ENCODE results near the gene CARMIL3.

The CARMIL3 gene

DNA sequence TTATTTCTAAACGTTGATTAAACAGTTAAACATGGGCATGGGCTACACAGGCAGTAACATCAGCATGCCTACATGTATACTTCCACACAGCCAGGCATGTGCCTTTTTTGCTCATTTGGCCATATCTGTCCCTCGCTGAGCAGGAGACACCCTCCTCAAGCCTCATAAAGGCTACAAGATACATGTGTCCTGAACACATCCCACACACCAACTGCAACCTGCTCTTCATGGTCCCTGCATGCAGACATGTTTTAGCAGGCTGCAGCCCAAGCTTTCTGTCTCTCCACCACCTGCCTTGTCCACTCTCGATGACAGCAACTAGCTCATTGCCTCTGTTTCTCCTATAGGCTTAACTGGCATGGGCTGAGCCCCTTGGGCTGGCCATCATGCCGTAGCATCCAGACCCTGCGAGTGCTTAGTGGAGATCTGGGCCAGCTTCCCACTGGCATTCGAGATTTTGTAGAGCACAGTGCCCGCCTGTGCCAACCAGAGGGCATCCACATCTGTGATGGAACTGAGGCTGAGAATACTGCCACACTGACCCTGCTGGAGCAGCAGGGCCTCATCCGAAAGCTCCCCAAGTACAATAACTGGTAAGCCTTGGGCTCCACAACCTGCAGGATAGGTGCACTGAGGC is 44.9 kb downstream of the CARMIL3 start:
- no peaks in the 10 kb centered on the region for H3F3A ChIP-seq (ENCODE audit: insufficient read depth, low read length)
- no peaks in the 10 kb centered on the region for H3K4me1 ChIP-seq (ENCODE audit: low read length)
- H3K27ac ChIP-seq (ENCODE audit: low read length) = no peak overlapping the region
- no peaks in the 10 kb centered on the region for H3K9me2 ChIP-seq (replicated peaks; ENCODE audit: insufficient read depth, low read length)
- no peak overlapping the region for H3K4me3 ChIP-seq (ENCODE audit: low read length)
- H3K9me3 ChIP-seq (replicated peaks; ENCODE audit: insufficient read depth, low read length) = no peaks in the 10 kb centered on the region
- no peaks in the 10 kb centered on the region for H4K20me1 ChIP-seq (ENCODE audit: insufficient read depth, low read length)
- no peaks in the 10 kb centered on the region for H3K27me3 ChIP-seq (replicated peaks; ENCODE audit: insufficient read depth, low read length)
- DNase-seq = no peak
- no peak overlapping the region for H3K4me2 ChIP-seq (ENCODE audit: low read depth, low read length)
- H2AFZ ChIP-seq (ENCODE audit: low read length) = no peak overlapping the region
- no peak for TF ChIP-seq EZH2 (optimal IDR thresholded peaks at IDR 0.05; ENCODE audit: low read depth, low read length)
- no peak for TF ChIP-seq EZH2phosphoT487 (IDR thresholded peaks at IDR 0.05; ENCODE audit: low read length)
- no peak for TF ChIP-seq CTCF (IDR thresholded peaks at IDR 0.05; ENCODE audit: low read length)
- H3K9ac ChIP-seq (ENCODE audit: low read length) = no peak overlapping the region
- H3K36me3 ChIP-seq (replicated peaks; ENCODE audit: insufficient read depth, low read length) = no peaks in the 10 kb centered on the region
- H3K79me2 ChIP-seq (ENCODE audit: low read length) = peaks cover 5% of the 10 kb centered on the region; the same call in 1 of the 2 replicates

DNA sequence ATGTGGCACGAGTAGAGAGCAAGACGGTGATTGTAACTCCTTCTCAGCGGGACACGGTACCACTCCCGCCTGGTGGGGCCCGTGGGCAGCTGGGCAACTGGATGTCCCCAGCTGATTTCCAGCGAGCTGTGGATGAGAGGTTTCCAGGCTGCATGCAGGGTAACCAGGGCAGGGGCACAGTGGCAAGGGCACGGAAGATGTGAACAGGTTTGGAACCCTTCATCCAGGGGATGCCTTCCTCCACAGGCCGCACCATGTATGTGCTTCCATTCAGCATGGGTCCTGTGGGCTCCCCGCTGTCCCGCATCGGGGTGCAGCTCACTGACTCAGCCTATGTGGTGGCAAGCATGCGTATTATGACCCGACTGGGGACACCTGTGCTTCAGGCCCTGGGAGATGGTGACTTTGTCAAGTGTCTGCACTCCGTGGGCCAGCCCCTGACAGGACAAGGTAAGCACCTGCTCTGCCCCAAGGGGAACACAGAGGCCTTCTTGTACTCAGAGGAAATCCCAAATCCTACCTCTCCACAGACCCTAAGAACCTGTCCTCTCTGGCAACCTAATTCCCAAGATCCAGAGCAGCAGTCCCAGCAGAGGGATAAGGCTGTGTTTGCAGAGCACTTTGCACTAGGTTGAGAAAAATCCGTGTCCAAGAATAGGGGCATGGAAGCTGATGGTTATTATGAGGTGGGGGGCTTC is 46.6 kb downstream of the CARMIL3 start:
- Histone ChIP-seq H3K9me3 (replicated peaks; ENCODE audit: insufficient read depth, low read length) (no peaks in the 10 kb centered on the region), H3K79me2 (ENCODE audit: low read length) (peaks cover 5% of the 10 kb centered on the region; the same call in 1 of the 2 replicates), H3K9ac (ENCODE audit: low read length) (no peak overlapping the region), H3F3A (ENCODE audit: insufficient read depth, low read length) (no peaks in the 10 kb centered on the region), H3K4me1 (ENCODE audit: low read length) (no peaks in the 10 kb centered on the region), H4K20me1 (ENCODE audit: insufficient read depth, low read length) (no peaks in the 10 kb centered on the region), H3K36me3 (replicated peaks; ENCODE audit: insufficient read depth, low read length) (no peaks in the 10 kb centered on the region), H3K9me2 (replicated peaks; ENCODE audit: insufficient read depth, low read length) (no peaks in the 10 kb centered on the region), H3K27me3 (replicated peaks; ENCODE audit: insufficient read depth, low read length) (no peaks in the 10 kb centered on the region), H2AFZ (ENCODE audit: low read length) (no peak overlapping the region), H3K4me3 (ENCODE audit: low read length) (no peak overlapping the region), H3K27ac (ENCODE audit: low read length) (no peak overlapping the region), H3K4me2 (ENCODE audit: low read depth, low read length) (no peak overlapping the region)
- DNase-seq = no peak
- TF ChIP-seq CTCF (IDR thresholded peaks at IDR 0.05; ENCODE audit: low read length) (no peak), EZH2phosphoT487 (IDR thresholded peaks at IDR 0.05; ENCODE audit: low read length) (no peak), EZH2 (optimal IDR thresholded peaks at IDR 0.05; ENCODE audit: low read depth, low read length) (no peak)

GRCh38 chr14:24098927-24099813 is 47.4 kb downstream of the CARMIL3 start:
- Histone ChIP-seq H3K4me1 (ENCODE audit: low read length) (no peaks in the 10 kb centered on the region), H3K4me2 (ENCODE audit: low read depth, low read length) (no peak overlapping the region), H3K27ac (ENCODE audit: low read length) (no peak overlapping the region), H3F3A (ENCODE audit: insufficient read depth, low read length) (no peaks in the 10 kb centered on the region), H3K9me2 (replicated peaks; ENCODE audit: insufficient read depth, low read length) (no peaks in the 10 kb centered on the region), H2AFZ (ENCODE audit: low read length) (no peak overlapping the region), H3K27me3 (replicated peaks; ENCODE audit: insufficient read depth, low read length) (no peaks in the 10 kb centered on the region), H3K79me2 (ENCODE audit: low read length) (peaks cover 5% of the 10 kb centered on the region; the same call in 1 of the 2 replicates), H3K9me3 (replicated peaks; ENCODE audit: insufficient read depth, low read length) (no peaks in the 10 kb centered on the region), H4K20me1 (ENCODE audit: insufficient read depth, low read length) (no peaks in the 10 kb centered on the region), H3K4me3 (ENCODE audit: low read length) (no peak overlapping the region), H3K36me3 (replicated peaks; ENCODE audit: insufficient read depth, low read length) (no peaks in the 10 kb centered on the region), H3K9ac (ENCODE audit: low read length) (no peak overlapping the region)
- no peak for TF ChIP-seq CTCF (IDR thresholded peaks at IDR 0.05; ENCODE audit: low read length)
- TF ChIP-seq EZH2 (optimal IDR thresholded peaks at IDR 0.05; ENCODE audit: low read depth, low read length) = no peak
- no peak for TF ChIP-seq EZH2phosphoT487 (IDR thresholded peaks at IDR 0.05; ENCODE audit: low read length)
- no peak for DNase-seq
